Fibroblast of lung (primary cell): ENCODE results near the gene MANBA. TPM values are rescaled to one million over a fixed set of nuclear protein-coding genes. Genes with fewer than 3 reads are reported as not detected.

Source experiments
- DNase-seq, 2 donors: peaks; one replicate each; pipeline versions ENCODE4 v3.0.0 to v3.0.0-alpha.2; 2010; ENCODE audit warnings: low read depth in 2 of 2
- H2AFZ ChIP-seq: 2 replicates; pipeline ENCODE4 v1.5.1; 2012; ENCODE audit warnings: low read length, control low read depth, inconsistent platforms
- H3K27ac ChIP-seq: 2 replicates; pipeline ENCODE4 v1.5.1; 2011; ENCODE audit warnings: low read length, control low read depth; ENCODE audit not compliant: insufficient read depth
- H3K27me3 ChIP-seq: 2 replicates; pipeline ENCODE4 v1.5.1; 2011; ENCODE audit warnings: mild to moderate bottlenecking, low read length; ENCODE audit not compliant: control insufficient read depth, insufficient read depth
- H3K36me3 ChIP-seq: 2 replicates; pipeline ENCODE4 v1.5.1; 2011; ENCODE audit warnings: low read length; ENCODE audit not compliant: control insufficient read depth, insufficient read depth
- H3K4me1 ChIP-seq: 2 replicates; pipeline ENCODE4 v1.5.1; 2011; ENCODE audit warnings: low read length; ENCODE audit not compliant: control insufficient read depth, insufficient read depth; ENCODE audit errors: extremely low read depth
- H3K4me2 ChIP-seq: 2 replicates; pipeline ENCODE4 v1.5.1; 2011; ENCODE audit warnings: low read length, control low read depth; ENCODE audit not compliant: insufficient read depth; ENCODE audit errors: extremely low read depth
- H3K4me3 ChIP-seq, 4 experiments: fragments of 200-600 bp in 1 of 4; sonication (generic) in 1 of 4; replicated peaks in 1 of 4; 2 replicates each; pipeline ENCODE4 v1.5.1; 2011 to 2016; ENCODE audit warnings: low read length in 4 of 4, low read depth in 3 of 4, mild to moderate bottlenecking in 3 of 4, control low read depth in 2 of 4, inconsistent platforms in 1 of 4, mixed read lengths in 1 of 4; ENCODE audit not compliant: insufficient read depth in 1 of 4; ENCODE audit errors: control extremely low read depth in 1 of 4
- H3K79me2 ChIP-seq: 2 replicates; pipeline ENCODE4 v1.5.1; 2012; ENCODE audit warnings: mild to moderate bottlenecking, low read length, inconsistent platforms; ENCODE audit not compliant: control insufficient read depth, insufficient read depth
- H3K9ac ChIP-seq: 2 replicates; pipeline ENCODE4 v1.5.1; 2011; ENCODE audit warnings: mild to moderate bottlenecking, low read length, control low read depth; ENCODE audit not compliant: insufficient read depth
- H3K9me3 ChIP-seq: 2 replicates; pipeline ENCODE4 v1.5.1; 2012; ENCODE audit warnings: low read depth, low read length; ENCODE audit not compliant: control insufficient read depth, insufficient read depth
- H4K20me1 ChIP-seq: 2 replicates; pipeline ENCODE4 v1.5.1; 2011; ENCODE audit warnings: low read length; ENCODE audit not compliant: control insufficient read depth, insufficient read depth; ENCODE audit errors: extremely low read depth
- EZH2 ChIP-seq: IDR thresholded peaks from 2 replicates; pipeline ENCODE4 v1.5.1; 2012; ENCODE audit warnings: low read length, control low read depth, mild to moderate bottlenecking; ENCODE audit errors: missing control alignments
- polyA plus RNA-seq, 2 donors: library from polyadenylated mRNA; depleted of rRNA in 1 of 2; stranded (reverse) in 1 of 2; unstranded in 1 of 2; fragments of >200 nt; gene quantifications; 2 replicates each; pipeline ENCODE4 v1.2.1, GENCODE V29; 2011 to 2012; ENCODE audit warnings: missing spikeins in 1 of 2
- total RNA-seq: library from RNA; depleted of rRNA; stranded (reverse); fragments of >200 nt; gene quantifications from 2 replicates; pipeline ENCODE4 v1.2.1, GENCODE V29; 2014
- TF ChIP-seq, protein P1 (sequence below), 2 donors: IDR thresholded peaks in 1 of 2; conservative IDR thresholded peaks in 1 of 2; 1 replicate in 1 of 2; 2 replicates in 1 of 2; pipeline ENCODE4 v1.5.1; 2011 to 2012; ENCODE audit warnings: low read length in 2 of 2, control low read depth in 1 of 2, inconsistent platforms in 1 of 2, low read depth in 1 of 2, mild to moderate bottlenecking in 1 of 2

MANBA gene
- total and polyA plus RNA-seq, 2 donors (not counting 1 experiment from before 2014, with no cell fraction given): 13.4 to 97.9 TPM

DNA sequence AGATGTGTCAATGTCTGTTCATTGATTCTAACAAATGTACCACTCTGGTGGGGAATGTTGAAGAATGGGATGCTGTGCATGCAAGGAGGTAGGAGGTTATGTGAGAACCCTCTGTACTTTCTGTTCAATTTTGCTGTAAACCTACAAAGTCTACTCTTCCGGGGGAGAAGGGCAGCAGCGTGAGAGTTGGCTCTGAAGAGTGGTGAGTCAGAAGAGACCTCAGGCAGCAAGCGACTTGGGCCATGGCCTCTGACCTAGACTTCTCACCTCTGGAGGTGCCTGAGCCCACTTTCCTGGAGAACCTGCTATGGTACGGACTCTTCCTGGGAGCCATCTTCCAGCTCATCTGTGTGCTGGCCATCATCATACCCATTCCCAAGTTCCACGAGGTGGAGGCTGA is 26.7 kb downstream of the MANBA start:
- H3K9me3 ChIP-seq: no peaks in the 10 kb centered on the region
- no peaks in the 10 kb centered on the region for H3K27me3 ChIP-seq
- H3K27ac ChIP-seq: peak overlapping the region; percentile 45
- H2AFZ ChIP-seq: no peak overlapping the region
- H3K79me2 ChIP-seq: no peaks in the 10 kb centered on the region
- H3K36me3 ChIP-seq: no peaks in the 10 kb centered on the region
- no peak overlapping the region for H3K9ac ChIP-seq
- no peak overlapping the region for H3K4me3 ChIP-seq
- DNase-seq: no peak
- peaks cover 6% of the 10 kb centered on the region for H3K4me1 ChIP-seq
- no peak overlapping the region for H3K4me2 ChIP-seq
- H4K20me1 ChIP-seq: no peaks in the 10 kb centered on the region
- no peak for TF ChIP-seq EZH2
- TF ChIP-seq, protein P1, sequence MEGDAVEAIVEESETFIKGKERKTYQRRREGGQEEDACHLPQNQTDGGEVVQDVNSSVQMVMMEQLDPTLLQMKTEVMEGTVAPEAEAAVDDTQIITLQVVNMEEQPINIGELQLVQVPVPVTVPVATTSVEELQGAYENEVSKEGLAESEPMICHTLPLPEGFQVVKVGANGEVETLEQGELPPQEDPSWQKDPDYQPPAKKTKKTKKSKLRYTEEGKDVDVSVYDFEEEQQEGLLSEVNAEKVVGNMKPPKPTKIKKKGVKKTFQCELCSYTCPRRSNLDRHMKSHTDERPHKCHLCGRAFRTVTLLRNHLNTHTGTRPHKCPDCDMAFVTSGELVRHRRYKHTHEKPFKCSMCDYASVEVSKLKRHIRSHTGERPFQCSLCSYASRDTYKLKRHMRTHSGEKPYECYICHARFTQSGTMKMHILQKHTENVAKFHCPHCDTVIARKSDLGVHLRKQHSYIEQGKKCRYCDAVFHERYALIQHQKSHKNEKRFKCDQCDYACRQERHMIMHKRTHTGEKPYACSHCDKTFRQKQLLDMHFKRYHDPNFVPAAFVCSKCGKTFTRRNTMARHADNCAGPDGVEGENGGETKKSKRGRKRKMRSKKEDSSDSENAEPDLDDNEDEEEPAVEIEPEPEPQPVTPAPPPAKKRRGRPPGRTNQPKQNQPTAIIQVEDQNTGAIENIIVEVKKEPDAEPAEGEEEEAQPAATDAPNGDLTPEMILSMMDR (conservative IDR thresholded peaks at IDR 0.05 in 1 of 2, IDR thresholded peaks at IDR 0.05 in 1 of 2; ENCODE audit: low read depth in 1 of 2, low read length in 2 of 2): no peak

DNA sequence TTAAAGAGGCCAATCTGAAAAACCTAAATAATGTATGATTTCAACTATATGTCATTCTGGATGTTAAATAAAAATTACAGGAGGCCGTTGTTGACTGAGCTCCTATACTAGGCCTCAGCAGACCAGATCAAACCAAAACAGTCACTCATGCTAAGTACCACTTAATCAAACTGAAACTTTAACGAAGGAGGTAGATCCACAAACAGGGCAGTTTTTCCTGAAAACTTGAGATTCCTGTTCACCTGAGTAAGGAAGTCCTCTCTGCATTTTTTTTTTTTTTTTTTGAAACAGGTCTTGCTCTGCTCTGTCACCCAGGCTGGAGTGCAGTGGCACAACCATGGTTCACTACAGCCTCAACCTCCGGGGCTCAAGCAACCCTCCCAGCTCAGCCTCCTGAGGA is 27.7 kb downstream of the MANBA start:
- H3K36me3 ChIP-seq: no peaks in the 10 kb centered on the region
- no peaks in the 10 kb centered on the region for H3K79me2 ChIP-seq
- TF ChIP-seq, protein P1 (conservative IDR thresholded peaks at IDR 0.05 in 1 of 2, IDR thresholded peaks at IDR 0.05 in 1 of 2; ENCODE audit: low read depth in 1 of 2, low read length in 2 of 2): no peak

DNA sequence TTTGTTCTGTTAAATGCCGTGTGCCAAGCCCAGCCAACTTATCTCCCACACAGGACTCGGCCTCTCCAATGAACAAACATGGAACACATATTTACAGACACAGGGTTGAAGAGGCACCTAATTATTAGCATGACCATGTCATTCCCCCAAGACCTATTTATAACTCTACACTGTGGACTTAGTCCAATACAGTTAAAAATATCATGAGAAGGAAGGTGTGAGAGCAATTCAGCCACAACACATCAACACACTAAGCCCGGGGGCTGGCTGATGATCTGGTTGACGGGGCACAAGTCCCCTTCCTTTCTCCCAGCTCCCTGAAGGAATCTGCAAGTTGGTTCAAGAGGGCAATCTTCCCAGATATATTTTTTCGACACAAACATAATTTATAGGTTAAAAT is 28.1 kb downstream of the MANBA start:
- Histone ChIP-seq H3K9me3 (no peaks in the 10 kb centered on the region), H3K27me3 (no peaks in the 10 kb centered on the region), H3K4me3 (no peak overlapping the region), H4K20me1 (no peaks in the 10 kb centered on the region), H2AFZ (no peak overlapping the region), H3K9ac (no peak overlapping the region), H3K36me3 (no peaks in the 10 kb centered on the region), H3K4me2 (no peak overlapping the region), H3K4me1 (peaks cover 6% of the 10 kb centered on the region), H3K27ac (no peak overlapping the region), H3K79me2 (no peaks in the 10 kb centered on the region)
- TF ChIP-seq, protein P1 (conservative IDR thresholded peaks at IDR 0.05 in 1 of 2, IDR thresholded peaks at IDR 0.05 in 1 of 2; ENCODE audit: low read depth in 1 of 2, low read length in 2 of 2): no peak
- no peak for TF ChIP-seq EZH2
- DNase-seq: no peak

More for the DNA sequence above, 27.7 kb downstream of the MANBA start:
- Histone ChIP-seq H3K9ac (no peak overlapping the region), H3K4me2 (no peak overlapping the region), H4K20me1 (no peaks in the 10 kb centered on the region), H3K9me3 (no peaks in the 10 kb centered on the region), H3K27me3 (no peaks in the 10 kb centered on the region), H3K27ac (no peak overlapping the region), H3K4me1 (peaks cover 6% of the 10 kb centered on the region), H3K4me3 (no peak overlapping the region), H2AFZ (no peak overlapping the region)
- DNase-seq: no peak
